GM12878 (cell line): ENCODE measurements around the gene MYO15B. TPM values are rescaled to one million over a fixed set of nuclear protein-coding genes. Genes with fewer than 3 reads are reported as not detected.

Experiments
- ATAC-seq: fragments of 200-7000 bp; cut with Tn5 transposase; 3 replicates; pipeline ENCODE4 v1.9.1; 2020; ENCODE audit warnings: mild to moderate bottlenecking, moderate library complexity
- BruUV-seq: library from RNA; stranded (reverse); fragments of 400-500 nt; replicated peaks from 2 replicates; lab custom pipeline; 2021; lab: Mats Ljungman, UMichigan
- CTCF ChIA-PET: fragments of 300-600 bp; sonication (Branson Sonifier 250); formaldehyde crosslinking; extraction: SDS; loops from one replicate; lab custom pipeline; 2021; ENCODE audit warnings: inconsistent platforms; lab: Yijun Ruan, JAX
- POLR2A ChIA-PET: fragments of 350-600 bp; formaldehyde crosslinking; extraction: SDS; loops from one replicate; lab custom pipeline; 2021; ENCODE audit warnings: inconsistent platforms; lab: Charles Lee
- RAD21 ChIA-PET: fragments of 300-600 bp; sonication (Branson Sonifier 250); formaldehyde crosslinking; loops from one replicate; lab custom pipeline; 2023; ENCODE audit warnings: antibody characterized with exemption; ENCODE audit not compliant: unreplicated experiment; lab: Charles Lee
- SMC1A ChIA-PET: fragments of 300-600 bp; sonication (Branson Sonifier 250); formaldehyde crosslinking; loops from one replicate; lab custom pipeline; 2023; ENCODE audit not compliant: unreplicated experiment, uncharacterized antibody; lab: Charles Lee
- DNase-seq: peaks from one replicate; pipeline ENCODE4 v3.0.0-alpha.2; 2011; ENCODE audit warnings: low read depth, low spot score
- FAIRE-seq: peaks from 3 replicates; lab custom pipeline; 2011; peaks lifted over from hg19 to GRCh38; lab: Jason Lieb, UNC
- H2AFZ ChIP-seq: 2 replicates; pipeline ENCODE4 v1.6.0; 2011; ENCODE audit warnings: low read depth, low read length, control low read depth; ENCODE audit not compliant: control insufficient read depth
- H3K27ac ChIP-seq: 2 replicates; pipeline ENCODE4 v1.5.1; 2011; ENCODE audit warnings: control low read depth; ENCODE audit not compliant: control insufficient read depth, insufficient read depth
- H3K27me3 ChIP-seq, 2 experiments: replicated peaks in 1 of 2; 2 replicates each; pipeline versions ENCODE4 v1.6.0 to v1.6.1; 2011; ENCODE audit warnings: low read length in 1 of 2; ENCODE audit not compliant: control insufficient read depth in 2 of 2, insufficient read depth in 2 of 2
- H3K36me3 ChIP-seq, 2 experiments: 2 replicates each; pipeline ENCODE4 v1.5.1; 2011; ENCODE audit warnings: low read length in 1 of 2; ENCODE audit not compliant: control insufficient read depth in 2 of 2, insufficient read depth in 2 of 2
- H3K4me1 ChIP-seq: 2 replicates; pipeline ENCODE4 v1.6.1; 2011; ENCODE audit warnings: mild to moderate bottlenecking, low read length, moderate library complexity, mixed read lengths; ENCODE audit not compliant: control insufficient read depth, insufficient read depth
- H3K4me2 ChIP-seq: 2 replicates; pipeline ENCODE4 v1.6.0; 2011; ENCODE audit warnings: control low read depth; ENCODE audit not compliant: control insufficient read depth, insufficient read depth
- H3K4me3 ChIP-seq: fragments of 200-600 bp; sonication (generic); 2 replicates; pipeline ENCODE4 v1.5.1; 2016
- H3K79me2 ChIP-seq: 2 replicates; pipeline ENCODE4 v1.6.0; 2011; ENCODE audit warnings: low read length; ENCODE audit not compliant: control insufficient read depth, insufficient read depth
- H3K9ac ChIP-seq: 2 replicates; pipeline ENCODE4 v1.8.0; 2011; ENCODE audit warnings: low read length, control low read depth, mixed read lengths; ENCODE audit not compliant: control insufficient read depth, insufficient read depth
- H3K9me3 ChIP-seq: replicated peaks from 3 replicates; pipeline ENCODE4 v1.5.1; 2011; ENCODE audit warnings: mild to moderate bottlenecking, low read length; ENCODE audit not compliant: control insufficient read depth, insufficient read depth
- H4K20me1 ChIP-seq: 2 replicates; pipeline ENCODE4 v1.6.0; 2011; ENCODE audit not compliant: control insufficient read depth, insufficient read depth
- BRCA1 ChIP-seq: IDR thresholded peaks from 2 replicates; pipeline ENCODE4 v1.6.1; 2011; ENCODE audit warnings: low read depth, low read length, improper control_type of control experiment
- CBX5 ChIP-seq: sonication (generic); IDR thresholded peaks from 2 replicates; pipeline ENCODE4 v1.6.1; 2016; ENCODE audit warnings: low read depth, moderate library complexity, mild to moderate bottlenecking, inconsistent platforms
- EGR1 ChIP-seq, 2 experiments: IDR thresholded peaks; 1 replicate in 1 of 2; 2 replicates in 1 of 2; pipeline ENCODE4 v1.6.1; 2011 to 2012; ENCODE audit warnings: low read depth in 2 of 2, low read length in 2 of 2, borderline replicate concordance in 1 of 2, mild to moderate bottlenecking in 1 of 2, moderate library complexity in 1 of 2
- ESRRA ChIP-seq: IDR thresholded peaks from 2 replicates; pipeline ENCODE4 v1.6.1; 2012; ENCODE audit warnings: mild to moderate bottlenecking, low read length, improper control_type of control experiment
- FOXM1 ChIP-seq: IDR thresholded peaks from 2 replicates; pipeline ENCODE4 v1.6.1; 2012; ENCODE audit warnings: low read depth, mild to moderate bottlenecking, inconsistent platforms, low read length, moderate library complexity
- IRF4 ChIP-seq: IDR thresholded peaks from 2 replicates; pipeline ENCODE4 v1.6.1; 2011; ENCODE audit warnings: low read depth, low read length
- LARP7 ChIP-seq: fragments of 450-650 bp; IDR thresholded peaks from 2 replicates; pipeline ENCODE4 v1.6.1; 2017; ENCODE audit warnings: mild to moderate bottlenecking
- SREBF2 ChIP-seq: IDR thresholded peaks from 2 replicates; pipeline ENCODE4 v1.6.1; 2012; ENCODE audit warnings: mild to moderate bottlenecking, low read length
- TBL1XR1 ChIP-seq: IDR thresholded peaks from 2 replicates; pipeline ENCODE4 v1.6.1; 2012; ENCODE audit warnings: low read depth, low read length, improper control_type of control experiment
- TCF3 ChIP-seq: IDR thresholded peaks from 2 replicates; pipeline ENCODE4 v1.6.1; 2012; ENCODE audit warnings: low read depth, mild to moderate bottlenecking, low read length, borderline replicate concordance; ENCODE audit not compliant: insufficient read depth
- ZNF24 ChIP-seq: fragments of 450-650 bp; IDR thresholded peaks from 2 replicates; pipeline ENCODE4 v1.6.1; 2017; ENCODE audit warnings: antibody characterized with exemption, mild to moderate bottlenecking
- ZZZ3 ChIP-seq: IDR thresholded peaks from 2 replicates; pipeline ENCODE4 v1.6.1; 2011; ENCODE audit warnings: low read depth; ENCODE audit not compliant: control insufficient read depth, insufficient read length
- WGBS: methylation state at CpG from one replicate; pipeline ENCODE4 v1.1.6; 2016; ENCODE audit warnings: low lambda C conversion rate; ENCODE audit not compliant: insufficient replicate concordance, insufficient coverage; ENCODE audit errors: missing lambda C conversion rate; 5-methylcytosine and 5-hydroxymethylcytosine counted together
- in situ Hi-C: fragments of 300-500 bp; cut with MboI; formaldehyde crosslinking; loops from 9 replicates; pipeline ENCODE4 v1.14.3; 2018; ENCODE audit warnings: mixed read lengths
- intact Hi-C: fragments of 100-400 bp; cut with micrococcal nuclease; formaldehyde crosslinking; loops from one replicate; pipeline ENCODE4 v1.14.2; 2022; ENCODE audit not compliant: unreplicated experiment
- polyA plus RNA-seq, 11 experiments: library from polyadenylated mRNA; depleted of rRNA in 4 of 11; unstranded in 6 of 11; stranded (reverse) in 5 of 11; fragments of >200 nt; fragmentation: Nextera tagmentation in 4 of 11; fragmentation: Illumina TruSeq in 1 of 11; extraction: Ambion mirVana in 4 of 11; extraction: Trizol in 1 of 11; gene quantifications; 1 replicate in 1 of 11; 2 replicates in 10 of 11; pipeline versions ENCODE4 v1.2.1 to v1.2.3, GENCODE V29; 2011 to 2016; ENCODE audit warnings: inconsistent platforms in 2 of 11, missing spikeins in 2 of 11, low read depth in 1 of 11
- total RNA-seq, 4 experiments: library from RNA; depleted of rRNA in 3 of 4; stranded (reverse); fragments of >200 nt in 3 of 4; fragmentation: Illumina TruSeq in 1 of 4; extraction: Trizol in 1 of 4; gene quantifications; 2 replicates each; pipeline versions ENCODE4 v1.2.1 to v1.2.3, GENCODE V29; 2013 to 2021
- TF ChIP-seq, protein P1 (sequence below): fragments of 450-650 bp; formaldehyde crosslinking; IDR thresholded peaks from 2 replicates; pipeline ENCODE4 v1.4.0; 2022; ENCODE audit warnings: mild to moderate bottlenecking, moderate library complexity
- TF ChIP-seq, protein P2 (sequence below): fragments of 450-650 bp; IDR thresholded peaks from 2 replicates; pipeline ENCODE4 v1.6.1; 2018; ENCODE audit warnings: borderline replicate concordance, mild to moderate bottlenecking; ENCODE audit not compliant: partially characterized antibody

Gene MYO15B
- total and polyA plus RNA-seq, 10 of the 15 experiments (the other 5 are each of a cell fraction or from before 2014, with no cell fraction given) = 0.67 to 15.4 (median 2.3) TPM; not detected in 1

DNA sequence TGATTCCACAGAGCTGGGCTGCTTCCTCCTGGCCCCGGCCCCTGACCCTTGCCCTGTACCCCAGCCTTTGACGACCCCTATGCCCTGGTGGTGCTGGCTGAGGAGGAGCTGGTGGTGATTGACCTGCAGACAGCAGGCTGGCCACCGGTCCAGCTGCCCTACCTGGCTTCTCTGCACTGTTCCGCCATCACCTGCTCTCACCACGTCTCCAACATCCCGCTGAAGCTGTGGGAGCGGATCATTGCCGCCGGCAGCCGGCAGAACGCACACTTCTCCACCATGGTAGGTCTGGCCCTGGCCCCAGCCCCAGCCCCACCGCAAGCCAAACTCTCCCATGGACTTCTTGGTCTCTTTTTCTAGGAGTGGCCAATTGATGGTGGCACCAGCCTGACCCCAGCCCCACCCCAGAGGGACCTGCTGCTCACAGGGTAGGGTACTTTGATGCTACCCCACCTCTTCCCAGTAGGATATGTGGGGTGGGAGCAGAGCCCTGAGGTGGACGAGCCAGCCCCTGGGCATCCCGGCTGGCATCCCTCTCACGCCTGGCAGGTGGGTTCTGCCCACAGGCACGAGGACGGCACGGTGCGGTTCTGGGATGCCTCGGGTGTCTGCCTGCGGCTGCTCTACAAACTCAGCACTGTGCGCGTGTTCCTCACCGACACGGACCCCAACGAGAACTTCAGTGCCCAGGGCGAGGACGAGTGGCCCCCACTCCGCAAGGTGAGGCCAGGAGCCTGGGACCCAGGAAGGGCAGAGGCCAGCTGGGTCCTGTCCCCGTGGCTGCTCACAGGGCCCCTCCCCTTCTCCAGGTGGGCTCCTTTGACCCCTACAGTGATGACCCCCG lies 19.0 kb upstream of the MYO15B start:
- ATAC-seq (no peak), FAIRE-seq (no peak), DNase-seq (no peak)
- Histone ChIP-seq H3K79me2 (no peaks in the 10 kb centered on the region), H3K4me2 (no peak overlapping the region), H3K27me3 (no peaks in the 10 kb centered on the region), H4K20me1 (no peaks in the 10 kb centered on the region), H3K27ac (no peak overlapping the region), H2AFZ (no peak overlapping the region), H3K4me1 (peaks cover 21% of the 10 kb centered on the region), H3K9me3 (no peaks in the 10 kb centered on the region), H3K36me3 (no peaks in the 10 kb centered on the region), H3K9ac (no peak overlapping the region), H3K4me3 (no peak overlapping the region)
- ChIA-PET POLR2A (interaction anchor here (0.6 kb wide), 1 partner anchor 113 kb away, joined by 6 read pairs; no protein-coding TSS in a partner anchor), SMC1A (no interaction called here), CTCF (no interaction called here), RAD21 (interaction anchor here (0.6 kb wide), 1 partner anchor 106 kb away, joined by 3 read pairs; no protein-coding TSS in a partner anchor)
- no peak for TF ChIP-seq LARP7
- TF ChIP-seq SREBF2 = no peak
- no peak for TF ChIP-seq ESRRA
- TF ChIP-seq ZNF24 = no peak
- TF ChIP-seq TBL1XR1 = no peak
- no peak for TF ChIP-seq FOXM1
- TF ChIP-seq, protein P1, sequence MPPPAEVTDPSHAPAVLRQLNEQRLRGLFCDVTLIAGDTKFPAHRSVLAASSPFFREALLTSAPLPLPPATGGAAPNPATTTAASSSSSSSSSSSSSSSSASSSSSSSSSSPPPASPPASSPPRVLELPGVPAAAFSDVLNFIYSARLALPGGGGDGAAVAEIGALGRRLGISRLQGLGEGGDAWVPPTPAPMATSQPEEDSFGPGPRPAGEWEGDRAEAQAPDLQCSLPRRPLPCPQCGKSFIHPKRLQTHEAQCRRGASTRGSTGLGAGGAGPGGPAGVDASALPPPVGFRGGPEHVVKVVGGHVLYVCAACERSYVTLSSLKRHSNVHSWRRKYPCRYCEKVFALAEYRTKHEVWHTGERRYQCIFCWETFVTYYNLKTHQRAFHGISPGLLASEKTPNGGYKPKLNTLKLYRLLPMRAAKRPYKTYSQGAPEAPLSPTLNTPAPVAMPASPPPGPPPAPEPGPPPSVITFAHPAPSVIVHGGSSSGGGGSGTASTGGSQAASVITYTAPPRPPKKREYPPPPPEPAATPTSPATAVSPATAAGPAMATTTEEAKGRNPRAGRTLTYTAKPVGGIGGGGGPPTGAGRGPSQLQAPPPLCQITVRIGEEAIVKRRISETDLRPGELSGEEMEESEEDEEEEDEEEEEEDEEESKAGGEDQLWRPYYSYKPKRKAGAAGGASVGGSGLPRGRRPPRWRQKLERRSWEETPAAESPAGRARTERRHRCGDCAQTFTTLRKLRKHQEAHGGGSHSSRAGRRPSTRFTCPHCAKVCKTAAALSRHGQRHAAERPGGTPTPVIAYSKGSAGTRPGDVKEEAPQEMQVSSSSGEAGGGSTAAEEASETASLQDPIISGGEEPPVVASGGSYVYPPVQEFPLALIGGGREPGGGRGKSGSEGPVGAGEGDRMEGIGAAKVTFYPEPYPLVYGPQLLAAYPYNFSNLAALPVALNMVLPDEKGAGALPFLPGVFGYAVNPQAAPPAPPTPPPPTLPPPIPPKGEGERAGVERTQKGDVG = no peak
- no peak for TF ChIP-seq IRF4
- no peak for TF ChIP-seq EGR1 (IDR thresholded peaks at IDR 0.05; ENCODE audit: borderline replicate concordance in 1 of 2, low read depth in 2 of 2, low read length in 2 of 2)
- no peak for TF ChIP-seq TCF3
- TF ChIP-seq ZZZ3 = no peak
- no peak for TF ChIP-seq BRCA1
- TF ChIP-seq, protein P2, sequence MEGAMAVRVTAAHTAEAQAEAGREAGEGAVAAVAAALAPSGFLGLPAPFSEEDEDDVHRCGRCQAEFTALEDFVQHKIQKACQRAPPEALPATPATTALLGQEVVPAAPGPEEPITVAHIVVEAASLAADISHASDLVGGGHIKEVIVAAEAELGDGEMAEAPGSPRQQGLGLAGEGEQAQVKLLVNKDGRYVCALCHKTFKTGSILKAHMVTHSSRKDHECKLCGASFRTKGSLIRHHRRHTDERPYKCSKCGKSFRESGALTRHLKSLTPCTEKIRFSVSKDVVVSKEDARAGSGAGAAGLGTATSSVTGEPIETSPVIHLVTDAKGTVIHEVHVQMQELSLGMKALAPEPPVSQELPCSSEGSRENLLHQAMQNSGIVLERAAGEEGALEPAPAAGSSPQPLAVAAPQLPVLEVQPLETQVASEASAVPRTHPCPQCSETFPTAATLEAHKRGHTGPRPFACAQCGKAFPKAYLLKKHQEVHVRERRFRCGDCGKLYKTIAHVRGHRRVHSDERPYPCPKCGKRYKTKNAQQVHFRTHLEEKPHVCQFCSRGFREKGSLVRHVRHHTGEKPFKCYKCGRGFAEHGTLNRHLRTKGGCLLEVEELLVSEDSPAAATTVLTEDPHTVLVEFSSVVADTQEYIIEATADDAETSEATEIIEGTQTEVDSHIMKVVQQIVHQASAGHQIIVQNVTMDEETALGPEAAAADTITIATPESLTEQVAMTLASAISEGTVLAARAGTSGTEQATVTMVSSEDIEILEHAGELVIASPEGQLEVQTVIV = no peak
- no peak for TF ChIP-seq CBX5
- intact Hi-C loops (no loop called here), in situ Hi-C loops (no loop called here)
- no TSS peak for BruUV-seq
- 86% methylated on average over 31 of the region's 31 CpGs for WGBS
